AG10803 (cell line): ENCODE results near the gene ING2.
"Not testable (repeated sequence)": the region's sequence is repeated elsewhere in the genome, so short reads cannot be mapped to it uniquely, and the experiment has no call there.

Source experiments
- DNase-seq: peaks from one replicate; pipeline ENCODE4 v3.0.0; 2010; ENCODE audit warnings: low read depth
- H3K4me3 ChIP-seq: 2 replicates; pipeline ENCODE4 v1.5.1; 2011; ENCODE audit warnings: mild to moderate bottlenecking, low read length, control low read depth
- CTCF ChIP-seq: conservative IDR thresholded peaks from 2 replicates; pipeline ENCODE4 v1.5.1; 2011; ENCODE audit warnings: mild to moderate bottlenecking, low read length, control low read depth, inconsistent platforms

Gene ING2

GRCh38 chr4:183504930-183505610 lies at the start of gene ING2:
Gene ING2 (plus strand): TSS chr4:183505058. CDS start chr4:183505196, 138 bp downstream.
- no peak for TF ChIP-seq CTCF
- peak within 1 kb of the TSS; percentile 88 for H3K4me3 ChIP-seq
- DNase-seq: peak; percentile 63

GRCh38 chr4:183455431-183456195 lies 49.2 kb upstream of the ING2 start:
- DNase-seq: no peak
- no peak for TF ChIP-seq CTCF

DNA sequence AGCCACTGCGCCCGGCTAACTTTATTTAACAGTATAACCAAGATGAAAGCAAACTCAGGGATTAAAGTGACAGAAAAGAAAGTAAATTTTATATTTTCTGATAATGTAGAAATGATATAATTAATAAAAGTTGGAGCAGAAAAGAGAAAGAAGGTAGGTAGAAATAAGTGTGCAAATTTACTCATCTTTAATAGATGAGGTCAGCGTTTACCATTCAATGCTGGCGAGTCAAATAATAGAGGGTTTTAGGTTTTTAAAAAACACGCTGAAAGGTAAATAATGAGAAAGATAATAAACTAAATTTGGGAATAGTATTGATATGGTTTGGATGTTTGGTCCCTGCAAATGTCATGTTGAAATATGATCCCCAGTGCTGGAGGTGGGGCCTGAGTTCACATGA lies 46.9 kb upstream of the ING2 start:
- TF ChIP-seq CTCF: no peak
- DNase-seq: no peak
- no peak overlapping the region for H3K4me3 ChIP-seq

More at GRCh38 chr4:183455431-183456195, 49.2 kb upstream of the ING2 start:
- H3K4me3 ChIP-seq: no peak overlapping the region

DNA sequence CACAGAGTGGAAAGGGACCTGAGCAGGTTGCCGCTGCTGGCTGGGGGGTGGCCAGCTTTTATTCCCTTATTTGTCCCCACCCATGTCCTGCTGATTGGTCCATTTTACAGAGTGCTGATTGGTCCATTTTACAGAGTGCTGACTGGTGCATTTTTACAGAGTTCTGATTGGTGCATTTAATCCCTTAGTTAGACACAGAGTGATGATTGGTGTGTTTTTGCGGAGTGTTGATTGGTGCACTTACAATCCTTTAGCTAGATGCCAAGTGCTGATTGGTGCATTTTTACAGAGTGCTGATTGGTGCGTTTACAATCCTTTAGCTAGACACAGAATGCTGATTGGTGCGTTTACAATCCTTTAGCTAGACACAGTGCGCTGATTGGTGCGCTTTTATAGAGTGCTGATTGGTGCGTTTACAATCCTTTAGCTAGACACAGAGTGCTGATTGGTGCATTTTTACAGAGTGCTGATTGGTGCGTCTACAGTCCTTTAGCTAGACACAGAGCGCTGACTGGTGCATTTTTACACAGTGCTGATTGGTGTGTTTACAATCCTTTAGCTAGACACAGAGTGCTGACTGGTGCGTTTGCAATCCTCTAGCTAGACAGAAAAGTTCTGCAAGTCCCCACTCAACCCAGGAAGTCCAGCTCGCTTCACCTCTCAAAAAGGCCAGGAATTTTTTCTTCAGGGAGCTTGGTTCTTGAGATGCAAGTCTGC lies 40.8 kb upstream of the ING2 start:
- not testable (repeated sequence) for DNase-seq, H3K4me3 ChIP-seq

GRCh38 chr4:183465879-183466278 lies 39.0 kb upstream of the ING2 start:
- not testable (repeated sequence) for H3K4me3 ChIP-seq, DNase-seq

GRCh38 chr4:183467246-183467645 lies 37.6 kb upstream of the ING2 start:
- DNase-seq: no peak
- no peak overlapping the region for H3K4me3 ChIP-seq
- no peak for TF ChIP-seq CTCF

DNA sequence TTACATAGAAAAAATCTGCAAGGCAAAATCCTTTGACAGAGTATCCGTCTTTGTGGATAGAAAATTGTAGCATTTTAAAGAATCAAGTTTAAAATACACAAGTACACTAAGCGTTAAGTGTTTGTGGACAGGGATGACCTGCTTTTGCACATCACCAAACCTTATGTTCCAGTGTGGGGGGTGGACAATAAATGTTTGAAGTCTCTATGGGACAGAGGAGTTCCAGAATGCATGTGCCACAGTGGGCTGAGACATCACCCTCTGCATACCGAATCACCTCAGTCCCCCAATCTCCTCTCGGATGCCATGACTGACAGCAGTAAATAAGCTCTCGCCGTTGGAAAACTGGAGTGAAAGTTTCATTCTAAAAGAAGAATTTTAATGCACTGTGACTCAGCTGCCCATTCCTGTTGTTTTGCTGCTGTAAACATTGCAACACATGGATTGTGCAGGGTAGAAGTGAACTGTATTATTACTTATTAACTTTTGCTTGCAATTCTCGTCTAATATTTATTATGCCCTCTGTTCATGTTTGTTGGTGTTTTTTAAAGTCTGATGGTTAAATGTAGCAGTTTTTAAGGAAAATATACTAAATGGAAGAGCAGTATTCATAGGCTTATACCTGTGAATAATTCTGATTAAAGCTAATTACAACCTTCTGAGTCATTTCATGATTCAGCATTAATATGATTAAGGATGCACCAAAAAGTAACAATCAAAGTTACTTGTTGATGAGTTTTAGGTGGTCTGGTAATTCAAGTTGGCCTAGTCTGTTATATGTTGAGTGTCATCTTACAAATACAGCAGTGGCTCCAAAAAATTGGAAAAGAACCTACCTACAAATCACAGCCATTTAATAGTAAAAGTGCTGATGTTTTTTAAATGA lies 36.4 kb upstream of the ING2 start:
- peak; percentile 36 for DNase-seq
- H3K4me3 ChIP-seq: no peak overlapping the region
- TF ChIP-seq CTCF: no peak
